Neural progenitor cell (in vitro differentiated cells): ENCODE data around the gene TIMM23B.
"Not testable (repeated sequence)": the region's sequence is repeated elsewhere in the genome, so short reads cannot be mapped to it uniquely, and the experiment has no call there.

Experiments used
- EZH2 ChIP-seq: fragments of 200-600 bp; sonication (generic); IDR thresholded peaks from 2 replicates; pipeline ENCODE4 v1.6.1; 2017; ENCODE audit warnings: antibody characterized with exemption, mild to moderate bottlenecking, moderate library complexity
- TF ChIP-seq, protein P1 (sequence below): fragments of 200-600 bp; sonication (generic); IDR thresholded peaks from 2 replicates; pipeline ENCODE4 v1.5.1; 2017; ENCODE audit warnings: antibody characterized with exemption, mild to moderate bottlenecking

GRCh38 chr10:49987207-49987606, 45.4 kb downstream of the TIMM23B start:
- TF ChIP-seq, protein P1, sequence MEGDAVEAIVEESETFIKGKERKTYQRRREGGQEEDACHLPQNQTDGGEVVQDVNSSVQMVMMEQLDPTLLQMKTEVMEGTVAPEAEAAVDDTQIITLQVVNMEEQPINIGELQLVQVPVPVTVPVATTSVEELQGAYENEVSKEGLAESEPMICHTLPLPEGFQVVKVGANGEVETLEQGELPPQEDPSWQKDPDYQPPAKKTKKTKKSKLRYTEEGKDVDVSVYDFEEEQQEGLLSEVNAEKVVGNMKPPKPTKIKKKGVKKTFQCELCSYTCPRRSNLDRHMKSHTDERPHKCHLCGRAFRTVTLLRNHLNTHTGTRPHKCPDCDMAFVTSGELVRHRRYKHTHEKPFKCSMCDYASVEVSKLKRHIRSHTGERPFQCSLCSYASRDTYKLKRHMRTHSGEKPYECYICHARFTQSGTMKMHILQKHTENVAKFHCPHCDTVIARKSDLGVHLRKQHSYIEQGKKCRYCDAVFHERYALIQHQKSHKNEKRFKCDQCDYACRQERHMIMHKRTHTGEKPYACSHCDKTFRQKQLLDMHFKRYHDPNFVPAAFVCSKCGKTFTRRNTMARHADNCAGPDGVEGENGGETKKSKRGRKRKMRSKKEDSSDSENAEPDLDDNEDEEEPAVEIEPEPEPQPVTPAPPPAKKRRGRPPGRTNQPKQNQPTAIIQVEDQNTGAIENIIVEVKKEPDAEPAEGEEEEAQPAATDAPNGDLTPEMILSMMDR: not testable (repeated sequence)
- TF ChIP-seq EZH2: not testable (repeated sequence)
